HG03103 (cell line): ENCODE data around the gene SUFU.
"Not testable (repeated sequence)": the region's sequence is repeated elsewhere in the genome, so short reads cannot be mapped to it uniquely, and the experiment has no call there.

Source experiments
- ATAC-seq: cut with Tn5 transposase; IDR thresholded peaks from one replicate; pipeline ENCODE4 v1.9.1; 2021; ENCODE audit warnings: low read depth; ENCODE audit not compliant: unreplicated experiment

The SUFU gene

DNA sequence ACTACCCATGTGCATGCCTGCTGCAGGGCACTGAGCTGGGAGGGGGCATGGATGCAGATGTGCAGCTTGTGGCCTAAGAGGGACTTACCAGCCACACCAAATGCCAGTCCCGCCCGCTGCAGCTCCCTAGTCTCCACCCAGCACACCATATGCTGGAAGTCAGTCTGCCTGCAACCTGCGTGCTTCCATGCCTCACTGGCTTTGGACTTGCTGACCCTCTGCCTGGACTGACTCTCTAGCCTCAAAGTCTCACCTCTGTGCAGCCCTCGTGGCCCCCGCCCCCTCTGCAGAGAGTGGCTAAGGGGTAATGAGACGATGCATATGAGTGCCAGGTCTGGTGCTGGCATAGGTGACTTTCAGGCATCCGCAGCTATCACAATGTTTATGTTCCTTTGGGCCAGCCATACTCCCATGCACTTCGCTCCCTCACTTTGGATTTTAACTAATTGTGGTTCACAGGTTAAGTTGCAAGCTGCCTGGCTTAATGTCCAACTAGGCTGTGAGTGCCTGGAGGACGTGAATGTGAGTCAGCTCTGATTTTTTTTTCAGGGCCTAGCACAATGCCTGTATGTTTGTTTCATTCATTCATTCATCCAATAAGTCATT is 162.2 kb downstream of the SUFU start:
- no peak for ATAC-seq

DNA sequence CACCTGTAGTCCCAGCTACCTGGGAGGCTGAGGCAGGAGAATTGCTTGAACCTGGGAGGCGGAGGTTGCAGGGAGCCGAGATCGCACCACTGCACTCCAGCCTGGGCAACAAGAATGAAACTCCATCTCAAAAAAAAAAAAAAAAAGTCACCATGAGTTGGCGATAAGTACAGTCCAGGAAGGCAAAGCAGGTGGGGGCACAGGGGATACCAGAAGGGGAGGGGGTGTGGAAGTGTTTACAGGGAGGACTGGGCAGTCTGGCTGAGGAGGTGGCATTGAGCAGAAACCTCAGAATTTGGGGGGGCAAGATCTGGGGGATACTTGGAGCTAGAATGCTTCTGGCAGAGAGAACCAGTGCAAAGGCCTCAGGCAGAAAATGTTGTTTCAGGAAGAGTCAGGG is 163.6 kb downstream of the SUFU start:
- not testable (repeated sequence) for ATAC-seq

DNA sequence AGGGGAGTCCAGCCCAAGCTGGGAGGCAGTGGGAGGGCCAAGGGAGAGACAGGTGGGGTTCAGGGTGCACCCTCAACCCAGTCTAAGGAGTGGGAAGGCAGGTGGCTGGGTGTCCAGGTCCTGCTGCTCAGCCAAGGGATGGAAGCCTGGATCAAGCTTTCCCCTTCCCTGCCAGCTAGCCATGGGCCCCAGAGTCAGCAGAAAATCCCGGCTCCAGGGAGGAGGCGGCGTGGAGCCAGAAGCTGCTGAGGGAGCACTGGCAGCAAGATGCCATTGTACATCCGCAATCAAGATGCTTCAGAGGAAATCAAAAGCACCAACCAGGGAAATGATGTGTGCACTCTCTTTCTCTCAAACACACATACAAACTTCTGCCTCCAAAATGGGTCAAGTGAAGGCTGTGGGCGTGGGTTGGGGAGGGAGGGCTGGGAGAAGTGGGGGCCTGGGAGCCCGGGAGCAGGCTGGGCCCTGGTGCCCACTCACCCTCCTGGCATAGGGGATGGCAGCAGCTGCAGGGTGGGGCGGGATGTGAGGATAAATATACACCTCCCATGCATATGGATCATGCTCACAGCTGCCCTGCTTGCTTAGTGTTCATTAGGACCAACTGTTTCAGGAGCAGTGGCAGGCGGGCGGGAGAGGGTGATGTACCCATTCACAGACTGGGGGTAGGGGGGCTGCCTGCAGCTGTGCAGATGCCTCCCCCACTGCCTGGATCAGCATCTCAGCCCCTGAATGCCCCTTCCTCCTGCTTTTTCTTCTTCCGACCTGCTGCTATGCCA is 164.7 kb downstream of the SUFU start:
- ATAC-seq = no peak

DNA sequence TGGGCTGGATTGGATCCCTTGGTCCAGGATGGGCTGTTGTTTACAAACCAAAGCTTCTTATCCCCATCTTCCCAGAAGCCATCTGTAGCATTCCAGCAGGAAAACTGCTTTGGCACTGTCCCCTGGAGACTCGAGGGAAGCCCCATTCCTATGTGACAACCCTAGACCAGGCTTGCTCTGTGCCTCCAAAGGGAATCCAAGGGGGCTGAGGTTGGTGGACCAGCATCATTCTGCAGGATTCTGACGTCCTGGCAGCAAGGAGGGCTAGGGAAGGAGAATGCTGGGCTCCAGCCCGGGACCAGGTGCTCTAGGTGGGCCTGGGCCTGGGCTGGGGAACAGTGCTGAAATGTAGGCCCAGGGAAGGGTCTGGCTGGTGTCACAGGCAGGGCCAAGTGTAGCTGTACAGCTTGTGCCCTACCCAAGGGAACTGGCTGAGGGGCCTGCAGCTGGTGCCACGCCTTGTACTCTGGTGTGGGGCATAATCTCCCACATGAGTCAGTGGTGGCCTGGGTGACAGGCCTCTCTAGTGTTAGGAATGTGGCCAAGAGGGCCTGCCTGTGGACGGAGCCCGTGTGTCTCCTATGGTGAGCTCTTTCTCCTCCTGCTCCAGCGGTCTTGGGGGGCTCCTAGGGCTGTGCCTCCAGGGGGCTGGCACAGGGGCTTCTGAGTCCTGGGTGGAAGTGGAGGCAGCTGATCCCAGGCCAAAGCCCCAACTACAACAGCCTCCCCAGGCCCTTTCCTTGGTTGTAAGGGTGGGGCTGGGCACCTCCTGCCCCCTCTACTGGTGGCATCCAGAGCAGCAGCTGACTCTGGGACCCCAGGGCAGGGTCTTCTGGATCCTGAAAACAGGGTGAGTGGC is 165.7 kb downstream of the SUFU start:
- no peak for ATAC-seq

DNA sequence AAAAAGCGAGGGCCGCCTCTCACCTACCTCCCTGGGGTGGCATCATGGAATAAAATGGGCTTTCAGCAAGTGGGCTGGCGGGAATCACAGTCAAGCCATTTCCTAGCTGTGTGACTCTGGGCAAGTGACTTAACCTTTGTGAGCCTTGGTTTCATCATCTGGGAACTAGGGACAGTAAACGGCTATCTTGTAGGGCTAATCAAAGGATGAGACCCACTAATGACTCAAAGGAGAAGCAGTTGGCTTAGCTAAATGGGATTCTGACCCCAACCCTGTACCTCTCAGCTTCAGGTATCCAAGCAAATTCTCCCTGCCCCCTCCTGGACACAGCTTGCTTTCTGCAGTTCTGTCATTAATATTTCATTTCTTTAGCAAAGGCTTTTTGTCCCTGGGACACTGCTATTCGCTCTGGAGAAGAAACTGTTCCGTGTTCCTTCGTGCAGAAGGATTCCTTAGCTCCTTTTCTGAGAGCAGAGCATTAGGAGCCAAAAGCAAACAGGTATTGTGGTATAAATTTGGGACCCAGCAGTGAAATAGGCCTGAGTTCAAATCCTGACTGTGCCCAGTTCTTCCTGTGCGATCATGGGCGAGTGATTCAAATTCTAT is 166.4 kb downstream of the SUFU start:
- ATAC-seq = no peak

DNA sequence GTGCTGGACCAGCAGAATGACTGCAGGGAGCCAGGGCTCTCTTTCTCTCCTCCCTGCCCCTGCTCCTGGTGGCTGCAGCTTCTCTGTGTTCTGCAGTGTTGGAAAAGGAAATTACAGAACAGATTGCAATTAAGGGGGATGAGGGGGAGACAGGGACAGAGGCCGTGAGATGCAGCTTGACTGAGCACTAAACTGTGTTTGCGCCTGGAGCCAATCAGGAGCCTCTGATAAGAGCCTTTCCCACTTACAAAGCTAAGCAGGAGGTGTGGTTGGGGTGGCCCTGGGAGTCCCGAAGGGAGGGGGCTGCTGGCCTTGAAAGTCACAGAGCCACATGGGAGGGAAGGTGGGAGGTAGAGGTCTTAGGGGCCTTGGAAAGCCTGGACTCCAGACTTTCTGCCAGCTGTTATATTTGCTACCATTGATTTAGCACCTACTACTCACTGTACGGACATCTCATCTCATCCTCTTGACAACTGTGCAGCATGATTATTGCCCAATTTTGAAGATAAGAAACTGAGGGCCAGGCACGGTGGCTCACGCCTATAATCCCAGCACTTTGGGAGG is 167.2 kb downstream of the SUFU start:
- no peak for ATAC-seq

DNA sequence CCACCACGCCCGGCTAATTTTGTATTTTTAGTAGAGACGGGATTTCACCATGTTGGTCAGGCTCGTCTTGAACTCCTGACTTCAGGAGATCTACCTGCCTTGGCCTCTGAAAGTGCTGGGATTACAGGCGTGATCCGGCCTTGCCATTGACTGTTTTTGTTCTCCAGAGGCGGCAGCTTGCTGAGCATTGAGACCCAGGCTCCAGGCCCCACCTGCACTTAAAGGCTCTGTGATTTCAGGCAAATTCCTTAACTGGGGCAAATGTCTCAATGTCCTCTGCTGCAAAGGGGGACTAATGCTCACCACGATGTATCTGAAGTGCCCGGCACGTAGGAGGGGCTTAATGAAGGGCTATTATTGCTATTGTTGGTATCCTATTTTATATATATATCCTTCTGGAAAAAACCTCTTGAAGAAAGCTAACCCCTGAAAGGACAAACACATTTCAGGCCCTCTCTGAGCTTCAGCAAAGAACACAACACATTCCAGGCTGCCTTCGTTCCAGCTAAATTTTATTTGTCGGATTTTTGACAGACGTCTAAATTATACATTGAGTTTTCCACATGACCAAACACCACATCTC is 169.6 kb downstream of the SUFU start:
- ATAC-seq = no peak

DNA sequence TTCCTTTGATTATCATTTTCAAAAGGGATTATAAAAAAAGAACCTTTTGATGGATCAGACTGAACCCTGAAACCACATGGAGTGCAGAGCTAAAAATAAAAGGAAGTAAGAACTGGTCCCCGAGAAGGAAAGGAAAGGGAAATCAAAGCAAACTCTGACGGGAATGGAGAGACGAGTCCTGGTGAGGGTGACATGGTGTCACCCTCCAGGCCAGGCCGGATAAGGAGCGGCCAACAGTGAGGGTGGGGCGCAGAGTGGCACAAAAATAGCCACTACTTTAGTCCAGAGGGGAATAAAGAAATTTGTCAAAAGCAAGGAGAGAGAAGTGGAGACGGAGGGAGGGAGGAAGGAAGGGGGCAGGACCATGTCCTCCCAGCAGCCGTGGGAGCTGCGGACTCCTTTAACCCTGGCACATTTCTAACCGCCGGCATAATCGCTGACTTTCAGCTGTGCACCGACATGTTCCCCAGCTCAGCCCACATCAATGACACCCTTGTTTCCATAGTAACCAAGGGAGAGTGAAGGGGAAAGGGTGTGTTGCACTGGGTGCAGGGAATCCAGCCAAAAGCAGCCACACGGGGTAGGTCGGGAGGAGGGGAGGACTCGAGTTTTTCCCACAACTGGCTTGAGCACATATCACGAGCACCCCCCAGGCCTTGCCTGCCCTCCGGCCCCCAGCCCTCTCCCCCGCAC is 170.2 kb downstream of the SUFU start:
- no peak for ATAC-seq

DNA sequence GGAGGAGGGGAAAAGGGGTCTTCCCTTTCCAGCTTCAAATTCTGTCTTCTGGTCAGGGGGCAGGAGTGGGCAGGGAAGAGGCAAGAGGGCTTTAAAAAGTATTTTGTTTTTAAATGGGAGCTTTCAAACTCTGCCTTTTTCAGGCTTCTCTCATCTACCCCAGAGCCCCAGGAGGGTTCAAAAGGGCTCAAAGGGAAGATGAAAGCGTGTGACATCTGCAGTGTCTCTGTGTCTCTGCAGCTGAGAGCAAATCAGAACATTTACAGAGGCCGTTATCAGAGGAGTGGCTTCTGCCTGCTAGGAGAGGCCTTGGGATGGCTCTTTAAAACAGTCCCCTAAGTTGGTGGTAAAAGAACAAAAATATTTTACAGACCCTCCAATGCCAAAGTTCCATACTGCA is 170.8 kb downstream of the SUFU start:
- no peak for ATAC-seq

DNA sequence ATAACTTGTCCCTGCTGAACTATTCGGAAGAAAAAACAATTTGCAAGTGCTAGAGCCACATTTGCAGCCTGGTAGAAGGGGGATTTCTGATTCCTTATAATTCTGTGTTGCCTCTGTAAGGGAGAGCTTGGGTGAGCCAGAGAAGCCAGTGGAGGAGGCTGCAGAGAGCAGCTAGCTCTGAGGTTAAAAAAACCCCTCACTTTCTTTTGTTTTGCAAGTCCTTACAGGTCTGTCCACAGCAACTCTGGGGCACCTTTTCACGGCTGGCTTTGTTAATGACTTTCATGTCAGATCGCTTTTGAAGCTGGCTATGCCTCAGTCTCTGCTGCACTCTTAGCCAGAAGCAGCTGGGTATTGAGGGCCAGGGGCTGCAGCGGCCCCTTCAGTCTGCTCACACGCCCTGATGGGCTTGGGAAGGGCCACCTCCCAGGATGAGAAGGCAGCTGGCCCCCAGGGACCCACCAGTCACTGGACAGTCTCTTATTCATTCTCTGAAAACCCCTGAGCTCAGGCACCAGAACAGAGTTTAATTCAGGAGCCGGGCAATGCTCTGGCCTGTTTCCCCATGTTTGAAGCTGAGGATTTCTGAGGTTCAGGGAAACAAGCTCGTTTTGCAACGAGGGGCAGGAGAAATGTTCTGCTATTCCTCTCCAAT is 171.4 kb downstream of the SUFU start:
- no peak for ATAC-seq

DNA sequence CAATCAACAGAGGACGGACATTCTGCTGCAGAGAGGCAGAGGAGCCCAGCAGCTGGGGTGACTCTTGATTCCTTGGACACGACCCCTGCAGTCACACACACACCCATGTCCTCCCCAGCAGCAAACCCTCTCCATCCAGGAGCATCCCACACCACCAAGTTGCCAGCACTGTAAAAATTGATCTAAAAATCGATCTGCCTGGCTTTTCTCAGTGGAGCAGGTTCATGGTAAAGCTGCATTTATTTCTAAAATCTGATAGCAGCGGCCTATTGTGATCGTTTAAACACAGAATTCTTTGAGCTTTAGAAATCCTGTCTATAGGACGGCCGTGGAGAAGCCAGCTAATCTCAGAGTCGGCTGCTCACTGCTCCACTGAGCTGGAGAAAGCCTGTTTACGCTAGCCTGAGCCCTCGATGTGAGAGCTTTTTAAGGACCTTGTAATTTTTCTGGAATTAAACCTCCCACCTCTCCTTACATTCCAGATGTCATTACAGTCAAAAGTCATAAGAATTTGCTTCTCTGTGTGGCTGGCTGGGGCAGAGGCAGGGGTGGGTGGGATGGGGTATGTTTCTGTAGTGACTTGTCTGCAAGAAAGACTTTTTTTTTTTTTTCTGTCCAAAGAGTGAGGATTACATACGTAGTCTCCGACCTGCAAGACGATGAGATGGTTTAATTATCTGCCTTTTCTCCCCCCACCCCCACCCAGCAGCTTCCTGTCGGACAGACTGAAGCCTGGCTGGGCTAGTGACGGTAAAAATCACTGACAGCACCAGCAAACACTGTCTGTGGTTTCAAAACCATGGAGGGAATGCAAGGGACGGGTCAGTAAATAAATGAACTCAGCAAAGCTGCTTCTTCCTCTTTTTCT is 172.1 kb downstream of the SUFU start:
- ATAC-seq = no peak

DNA sequence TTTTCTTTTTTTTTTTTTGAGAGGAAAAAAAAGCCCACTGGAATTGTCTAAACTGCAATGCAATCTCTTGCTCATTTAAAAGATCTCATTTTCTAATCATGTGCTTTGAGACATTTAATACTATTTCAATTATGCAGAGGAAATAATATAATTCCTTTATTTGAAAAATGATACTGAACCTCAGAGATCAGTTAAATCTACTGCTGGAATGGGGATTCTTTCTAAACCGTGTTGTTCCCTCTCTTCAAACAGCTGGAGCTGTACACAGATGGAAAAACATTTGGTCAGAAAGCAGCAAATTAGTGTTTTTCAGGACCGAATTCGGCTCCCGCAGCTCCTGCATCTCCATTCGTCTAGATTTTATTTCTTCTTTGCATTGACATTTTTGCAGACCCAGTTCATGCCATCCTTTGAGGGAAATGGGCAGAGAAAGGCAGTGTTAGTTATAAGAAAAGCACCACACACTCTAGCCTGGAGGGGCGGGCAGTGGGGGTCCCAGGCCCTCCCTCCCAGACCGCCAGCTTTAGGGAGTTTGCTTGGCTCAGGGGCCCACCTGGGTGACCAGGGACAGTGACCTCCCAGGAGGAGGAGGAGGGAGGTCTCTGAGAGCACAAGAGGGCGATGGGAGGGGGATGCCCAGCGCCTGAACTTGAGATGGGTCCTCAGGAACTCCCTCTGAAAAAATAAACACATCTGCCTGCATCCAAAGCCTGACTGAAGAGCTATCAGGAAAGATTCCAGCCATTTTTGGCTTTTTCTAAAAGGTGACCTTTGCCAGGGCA is 173.0 kb downstream of the SUFU start:
- no peak for ATAC-seq

DNA sequence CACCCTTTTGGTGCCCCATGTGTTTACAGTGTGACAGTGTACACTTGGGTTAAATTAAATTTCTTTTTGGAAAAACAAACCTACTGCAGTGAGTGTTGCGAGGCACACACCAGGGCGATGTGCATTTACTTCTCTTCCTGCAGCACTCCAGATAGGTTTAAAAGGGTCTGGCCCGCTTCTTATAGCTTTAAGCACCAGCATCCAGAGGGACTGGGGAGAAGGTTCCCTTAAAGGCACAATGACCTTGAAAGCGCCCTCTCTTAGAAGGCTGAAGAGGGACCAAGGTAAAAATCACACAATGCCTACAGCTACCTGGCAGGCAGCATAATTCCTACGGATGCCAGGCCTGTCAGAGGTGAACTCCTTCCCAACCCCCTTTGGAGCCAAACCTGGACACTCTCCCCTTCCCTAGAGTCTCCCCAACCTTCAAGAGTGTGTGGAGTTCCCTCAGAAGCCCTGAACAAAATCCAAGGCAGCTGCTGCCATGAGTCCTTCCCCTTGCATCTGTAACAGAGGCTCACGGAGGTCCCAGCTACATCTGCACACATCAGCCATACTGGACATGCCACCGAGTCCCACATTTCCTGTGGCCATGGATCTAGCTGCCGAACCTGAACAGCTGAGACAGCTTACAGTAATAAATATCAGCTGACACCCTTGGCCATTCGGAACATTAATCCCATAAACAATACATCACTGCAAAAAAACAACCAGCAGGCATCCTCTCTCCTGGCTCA is 173.7 kb downstream of the SUFU start:
- ATAC-seq = no peak

DNA sequence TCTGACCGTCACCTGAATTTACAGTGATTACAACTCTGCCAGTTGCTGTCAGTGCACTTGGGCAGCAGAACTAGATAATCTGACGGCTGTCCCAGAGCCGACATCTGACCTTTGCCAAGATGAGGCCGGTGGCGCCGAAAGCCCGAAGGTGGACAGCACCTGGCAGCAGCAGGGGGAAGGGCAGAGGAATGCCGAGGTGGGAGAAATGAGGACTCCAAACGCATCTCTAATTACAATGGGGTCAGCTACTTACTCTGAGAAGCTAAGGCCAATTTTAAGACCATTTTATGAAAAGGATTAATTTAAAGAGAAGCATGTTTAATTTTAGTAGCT is 174.3 kb downstream of the SUFU start:
- no peak for ATAC-seq

DNA sequence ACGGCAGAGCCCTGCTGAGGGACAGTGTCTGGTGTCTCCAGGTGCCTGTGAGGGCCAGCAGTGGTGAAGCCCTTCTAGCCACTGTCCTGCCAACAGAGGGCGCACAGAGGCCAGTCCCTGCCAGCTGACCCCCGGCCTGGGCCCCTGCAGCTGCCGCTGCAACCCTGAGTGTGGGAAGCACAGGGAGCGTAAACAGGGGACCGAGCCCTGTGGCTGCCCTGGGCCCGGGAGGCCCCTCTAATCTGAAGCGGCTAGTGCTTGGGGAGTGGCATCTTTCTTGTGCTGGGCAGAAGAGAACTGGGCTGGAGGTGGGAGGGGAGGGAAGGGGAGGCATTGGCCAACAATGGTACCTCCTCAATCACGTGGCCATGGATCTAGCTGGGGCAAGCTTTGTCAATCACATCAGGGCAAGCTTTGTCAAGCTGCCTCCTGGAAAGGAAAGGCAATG is 175.1 kb downstream of the SUFU start:
- no peak for ATAC-seq

DNA sequence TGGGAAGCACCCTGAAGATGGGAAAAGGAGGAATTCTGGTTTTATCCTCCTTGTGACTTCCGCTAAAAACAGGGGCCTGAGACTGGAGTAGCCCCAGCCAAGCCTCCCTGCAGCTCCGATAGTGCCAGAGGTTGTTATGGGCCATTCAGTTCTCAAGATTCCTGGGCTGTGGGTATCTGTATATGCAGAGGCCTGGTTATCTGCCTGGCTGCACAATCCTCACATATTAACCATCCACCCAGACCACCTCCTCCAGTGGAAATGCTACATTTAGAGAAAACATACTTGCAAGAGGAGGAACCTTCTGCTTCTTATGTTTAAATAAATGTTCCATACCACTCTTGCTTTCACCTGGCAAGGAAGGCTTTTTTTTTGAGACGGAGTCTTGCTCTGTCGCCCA is 175.8 kb downstream of the SUFU start:
- no peak for ATAC-seq

DNA sequence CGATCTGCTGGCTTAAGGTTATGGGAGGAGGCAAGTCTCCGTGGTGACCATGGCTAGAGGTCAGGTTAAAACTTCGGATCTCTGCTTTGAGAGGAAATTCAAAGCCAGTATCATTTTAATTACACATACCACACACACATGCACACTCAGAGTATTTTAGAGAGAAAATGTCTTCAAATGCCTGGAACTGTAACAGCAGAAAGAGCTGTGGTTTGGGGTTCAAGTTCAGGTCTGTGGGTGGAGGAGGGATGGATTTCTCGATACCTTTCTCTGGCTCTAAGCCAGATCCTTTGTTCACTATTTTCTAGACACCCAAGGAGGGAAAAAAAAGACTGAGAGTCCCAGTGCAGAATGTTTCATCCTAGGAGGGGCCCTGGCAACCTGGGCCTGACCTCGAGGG is 177.9 kb downstream of the SUFU start:
- no peak for ATAC-seq
